GM12864 (cell line): ENCODE results near the gene MAGEB10.

ENCODE experiments used
- DNase-seq: peaks from one replicate; pipeline ENCODE4 v3.0.0-alpha.2; 2011; ENCODE audit warnings: low read depth
- H3K4me3 ChIP-seq: 2 replicates; pipeline ENCODE4 v1.5.1; 2011; ENCODE audit warnings: mild to moderate bottlenecking, low read depth, low read length, control low read depth
- CTCF ChIP-seq: IDR thresholded peaks from 2 replicates; pipeline ENCODE4 v1.5.1; 2011; ENCODE audit warnings: low read depth, mild to moderate bottlenecking, moderate library complexity, low read length, control low read depth, inconsistent platforms; ENCODE audit errors: missing control alignments

Gene MAGEB10

DNA sequence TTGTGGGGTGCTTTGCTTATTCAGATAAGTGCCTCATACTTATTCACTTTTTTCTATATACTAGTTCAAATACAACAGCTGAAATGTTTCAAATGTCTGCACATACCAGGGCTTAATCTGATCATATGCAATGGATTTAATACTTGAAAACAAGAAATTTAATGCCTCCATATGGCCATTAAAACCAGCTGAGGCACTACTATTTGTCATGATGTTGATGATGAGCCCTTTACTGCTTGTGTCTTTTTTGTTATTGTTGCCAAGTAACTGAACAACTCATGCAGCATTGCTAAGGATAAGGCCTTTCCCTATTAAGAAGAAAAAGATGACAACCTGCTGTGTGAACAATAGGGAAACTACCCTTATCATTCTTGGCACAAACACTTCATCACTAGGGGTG, 52.5 kb downstream of the MAGEB10 start:
- no peak for TF ChIP-seq CTCF
- no peak overlapping the region for H3K4me3 ChIP-seq
- no peak for DNase-seq

DNA sequence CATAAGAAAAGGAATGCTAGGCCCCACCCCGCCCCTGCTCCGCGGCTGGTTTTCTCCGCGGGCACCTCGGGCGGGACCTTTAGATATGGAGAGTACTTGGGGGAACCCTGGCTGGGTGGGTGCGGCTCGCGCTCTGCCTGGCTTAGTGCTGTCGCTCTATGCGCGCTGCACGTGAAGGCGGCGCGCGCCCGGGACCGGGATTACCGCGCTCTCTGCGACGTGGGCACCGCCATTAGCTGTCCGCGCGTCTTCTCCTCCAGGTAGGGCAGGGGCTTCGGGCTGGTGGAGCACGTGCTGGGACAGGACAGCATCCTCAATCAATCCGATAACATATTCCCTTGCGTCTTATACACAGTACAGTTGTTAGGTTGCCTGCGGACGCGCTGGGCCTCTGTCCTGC, 56.0 kb downstream of the MAGEB10 start:
- no peak for TF ChIP-seq CTCF
- no peak overlapping the region for H3K4me3 ChIP-seq
- DNase-seq: no peak
